GOT3 (cell line): ENCODE data around the gene LRRC75A.
"Not testable (repeated sequence)": the region's sequence is repeated elsewhere in the genome, so short reads cannot be mapped to it uniquely, and the experiment has no call there.

Source experiments
- DNase-seq: peaks from one replicate; lab custom pipeline; 2025; ENCODE audit warnings: mixed read lengths; lab: John Stamatoyannopoulos, UW

LRRC75A gene

GRCh38 chr17:16398270-16399267 lies 93.4 kb downstream of the LRRC75A start:
- DNase-seq, result no peak

DNA sequence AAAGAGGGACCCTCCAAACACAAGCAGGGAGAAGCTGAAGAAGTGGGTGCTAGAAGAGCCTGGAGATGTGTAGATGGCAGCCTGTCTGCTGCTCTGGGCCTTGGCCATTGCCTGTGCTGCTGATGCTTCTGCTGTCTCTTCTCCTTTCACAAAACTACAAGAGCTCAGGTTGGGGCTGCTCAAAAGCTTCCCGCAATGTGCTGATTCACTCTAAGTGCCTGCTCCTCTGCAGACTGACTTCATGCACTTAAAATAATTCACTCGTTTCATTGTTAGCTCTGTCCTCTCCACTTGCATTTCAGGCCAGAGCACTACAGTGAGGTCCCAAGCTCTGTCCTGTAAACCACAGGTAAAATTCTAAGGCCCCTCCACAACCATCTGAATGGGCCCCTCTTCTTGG lies 95.3 kb downstream of the LRRC75A start:
- DNase-seq, result not testable (repeated sequence)

DNA sequence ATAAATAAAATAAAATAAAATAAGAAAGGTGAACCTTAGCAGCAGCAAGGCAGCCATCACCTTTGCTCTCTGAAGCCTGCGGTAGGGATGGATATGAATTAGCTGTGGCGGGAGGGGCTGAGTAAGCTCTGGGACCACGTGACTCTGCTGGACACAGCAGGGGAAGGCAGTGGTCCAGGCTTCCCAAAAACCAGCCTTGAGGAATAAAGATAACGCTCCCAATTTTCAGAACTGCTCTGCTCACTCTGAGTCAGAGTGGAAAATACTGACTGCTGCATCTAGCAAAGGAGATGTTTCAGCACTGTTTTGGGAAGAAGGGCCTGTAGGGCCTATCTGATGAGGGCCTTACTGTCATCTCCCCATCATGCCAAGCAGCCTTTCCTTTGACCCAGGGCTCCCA lies 96.1 kb downstream of the LRRC75A start:
- not testable (repeated sequence) for DNase-seq

DNA sequence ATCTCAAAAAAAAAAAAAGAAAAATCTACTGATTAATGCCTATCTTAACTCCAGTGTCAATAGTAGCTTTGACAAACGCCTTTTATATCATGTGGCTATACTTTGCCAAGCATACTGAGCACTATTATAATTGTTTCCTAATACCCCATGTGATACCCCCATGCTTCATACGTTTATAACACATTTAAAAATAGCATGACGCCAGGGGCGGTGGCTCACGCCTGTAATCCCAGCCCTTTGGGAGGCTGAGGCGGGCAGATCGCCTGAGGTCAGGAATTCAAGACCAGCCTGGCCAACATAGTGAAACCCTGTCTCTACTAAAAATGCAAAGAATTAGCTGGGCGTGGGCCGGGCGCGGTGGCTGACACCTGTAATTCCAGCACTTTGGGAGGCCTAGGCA lies 99.5 kb downstream of the LRRC75A start:
- not testable (repeated sequence) for DNase-seq
